K562 (cell line): ENCODE measurements around the gene PARD6B. TPM values are rescaled to one million over a fixed set of nuclear protein-coding genes. Genes with fewer than 3 reads are reported as not detected.

Source experiments
- BMI1 ChIP-seq: fragments of 150-350 bp; IDR thresholded peaks from 2 replicates; pipeline ENCODE4 v1.6.1; 2014; ENCODE audit warnings: low read length
- FOXP1 ChIP-seq: sonication (generic); formaldehyde crosslinking; IDR thresholded peaks from 2 replicates; pipeline ENCODE4 v1.8.0; 2022; ENCODE audit warnings: mild to moderate bottlenecking, missing genetic modification reagents
- HDAC8 ChIP-seq: fragments of 450-650 bp; IDR thresholded peaks from 2 replicates; pipeline ENCODE4 v1.6.1; 2016; ENCODE audit warnings: mild to moderate bottlenecking, missing genetic modification characterization, moderate library complexity, missing compliant biosample characterization
- HMG20B ChIP-seq: fragments of 250-450 bp; sonication (Bioruptor Pico); IDR thresholded peaks from 2 replicates; pipeline ENCODE4 v1.5.0; 2021; ENCODE audit warnings: mild to moderate bottlenecking
- KLF13 ChIP-seq: fragments of 450-650 bp; IDR thresholded peaks from 2 replicates; pipeline ENCODE4 v1.6.1; 2016; ENCODE audit warnings: missing genetic modification characterization, low read depth, mild to moderate bottlenecking, missing compliant biosample characterization, moderate library complexity, borderline replicate concordance
- MAFF ChIP-seq: IDR thresholded peaks from 2 replicates; pipeline ENCODE4 v1.6.1; 2012; ENCODE audit warnings: low read length, improper control_type of control experiment
- NFRKB ChIP-seq: fragments of 450-650 bp; IDR thresholded peaks from 2 replicates; pipeline ENCODE4 v1.6.1; 2016; ENCODE audit warnings: low read depth
- PML ChIP-seq: IDR thresholded peaks from 2 replicates; pipeline ENCODE4 v1.6.1; 2012; ENCODE audit warnings: low read length, inconsistent platforms
- STAG1 ChIP-seq: sonication (generic); formaldehyde crosslinking; IDR thresholded peaks from 2 replicates; pipeline ENCODE4 v1.5.0; 2020; ENCODE audit warnings: missing genetic modification reagents, borderline replicate concordance
- TCF7 ChIP-seq: sonication (generic); IDR thresholded peaks from 2 replicates; pipeline ENCODE4 v1.6.1; 2016; ENCODE audit warnings: antibody characterized with exemption, borderline replicate concordance
- ZNF311 ChIP-seq: fragments of 250-450 bp; sonication (Bioruptor Pico); IDR thresholded peaks from 2 replicates; pipeline ENCODE4 v1.4.0; 2020; ENCODE audit warnings: mild to moderate bottlenecking, moderate library complexity
- ZNF408 ChIP-seq: fragments of 250-450 bp; sonication (Bioruptor Pico); IDR thresholded peaks from 2 replicates; pipeline ENCODE4 v1.4.0; 2020; ENCODE audit warnings: low read depth, mild to moderate bottlenecking, moderate library complexity
- ZNF444 ChIP-seq: fragments of 250-450 bp; sonication (Bioruptor Pico); IDR thresholded peaks from 2 replicates; pipeline ENCODE4 v1.4.0; 2020; ENCODE audit warnings: mild to moderate bottlenecking, moderate library complexity
- ZNF668 ChIP-seq: fragments of 250-450 bp; sonication (Bioruptor Pico); IDR thresholded peaks from 2 replicates; pipeline ENCODE4 v1.8.0; 2022; ENCODE audit warnings: mild to moderate bottlenecking, inconsistent platforms
- ZNF75A ChIP-seq: fragments of 450-650 bp; formaldehyde crosslinking; IDR thresholded peaks from 2 replicates; pipeline ENCODE4 v1.4.0; 2020; ENCODE audit warnings: mild to moderate bottlenecking
- ZSCAN29 ChIP-seq: fragments of 450-650 bp; IDR thresholded peaks from 2 replicates; pipeline ENCODE4 v1.6.1; 2017
- polyA plus RNA-seq, 8 experiments: library from polyadenylated mRNA; depleted of rRNA in 4 of 8; stranded (reverse) in 5 of 8; unstranded in 3 of 8; fragments of >200 nt; fragmentation: Nextera tagmentation in 2 of 8; fragmentation: Illumina TruSeq in 1 of 8; extraction: Ambion mirVana in 2 of 8; extraction: Trizol in 1 of 8; gene quantifications; 2 replicates each; pipeline versions ENCODE4 v1.2.1 to v1.2.3, GENCODE V29; 2011 to 2014; ENCODE audit warnings: inconsistent platforms in 1 of 8, missing spikeins in 1 of 8
- total RNA-seq, 7 experiments: library from RNA; depleted of rRNA in 6 of 7; stranded (reverse); fragments of >200 nt in 6 of 7; fragmentation: Illumina TruSeq in 2 of 7; extraction: Trizol in 2 of 7; gene quantifications; 2 replicates each; pipeline versions ENCODE4 v1.2.1 to v1.2.3, GENCODE V29; 2011 to 2021; ENCODE audit warnings: low replicate concordance in 1 of 7
- TF ChIP-seq, protein P1 (sequence below), 2 experiments: fragments of 200-800 bp in 1 of 2; sonication (Bioruptor generic) in 1 of 2; sonication (generic) in 1 of 2; formaldehyde crosslinking in 1 of 2; IDR thresholded peaks in 1 of 2; conservative IDR thresholded peaks in 1 of 2; 2 replicates each; pipeline versions ENCODE4 v1.5.0 to v1.6.1; 2016 to 2020; ENCODE audit warnings: missing compliant biosample characterization in 1 of 2, missing genetic modification characterization in 1 of 2, missing genetic modification reagents in 1 of 2
- TF ChIP-seq, protein P2 (sequence below): fragments of 450-650 bp; IDR thresholded peaks from 2 replicates; pipeline ENCODE4 v1.6.1; 2018; ENCODE audit not compliant: partially characterized antibody
- TF ChIP-seq, protein P3 (sequence below): fragments of 450-650 bp; formaldehyde crosslinking; IDR thresholded peaks from 2 replicates; pipeline ENCODE4 v1.4.0; 2022; ENCODE audit warnings: mild to moderate bottlenecking, moderate library complexity
- TF ChIP-seq, protein P4 (sequence below): fragments of 250-450 bp; sonication (Bioruptor Pico); IDR thresholded peaks from 2 replicates; pipeline ENCODE4 v1.5.0; 2021
- TF ChIP-seq, protein P5 (sequence below): fragments of 250-450 bp; sonication (Bioruptor Pico); IDR thresholded peaks from 2 replicates; pipeline ENCODE4 v1.8.0; 2022; ENCODE audit warnings: moderate library complexity, mild to moderate bottlenecking, inconsistent platforms

Gene PARD6B
- total and polyA plus RNA-seq, 9 of the 15 experiments (the other 6 are each of a cell fraction or from before 2014, with no cell fraction given), result 1.7 to 12.3 (median 5.5) TPM

DNA sequence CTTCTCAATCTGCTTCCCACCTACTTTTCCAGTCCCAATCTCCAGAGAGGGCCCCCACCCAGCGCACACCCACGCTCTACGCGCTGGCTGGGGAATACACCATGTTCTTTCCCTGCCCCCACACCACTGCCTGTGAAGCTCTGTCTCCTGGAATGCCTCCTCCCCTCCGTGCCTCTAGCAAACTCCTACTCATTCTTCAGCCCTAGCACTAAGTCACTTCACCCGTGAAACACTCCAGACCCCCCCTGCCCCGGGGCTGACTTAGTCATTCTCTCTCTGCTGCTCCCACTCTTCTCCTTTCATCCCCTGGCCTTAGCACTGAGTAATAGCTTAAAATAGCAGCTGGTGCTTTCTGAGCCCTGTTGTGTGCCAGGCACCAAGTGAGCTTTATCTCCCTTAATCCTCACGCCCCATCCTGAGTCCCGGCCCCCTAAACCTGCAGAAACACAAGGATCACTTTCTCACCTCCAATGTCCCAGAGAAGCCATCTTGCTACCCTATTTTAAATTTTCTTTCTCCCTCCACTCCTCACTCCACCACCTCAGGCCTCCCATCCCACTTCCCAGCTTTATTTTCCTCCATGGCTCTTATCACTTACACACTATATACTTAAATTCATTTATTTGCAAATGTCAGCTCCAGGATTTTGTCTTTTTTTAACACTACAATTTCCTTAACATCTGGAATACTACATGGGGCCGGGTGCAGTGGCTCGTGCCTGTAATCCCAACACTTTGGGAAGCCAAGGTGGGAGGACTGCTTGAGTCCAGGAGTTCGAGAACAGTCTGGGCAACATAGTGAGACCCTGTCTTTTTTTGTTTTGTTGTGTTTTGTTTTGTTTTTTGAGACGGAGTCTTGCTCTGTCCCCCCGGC, 6.3 kb upstream of the PARD6B start (continued):
- peak; percentile 57 for TF ChIP-seq NFRKB
- TF ChIP-seq, protein P1, sequence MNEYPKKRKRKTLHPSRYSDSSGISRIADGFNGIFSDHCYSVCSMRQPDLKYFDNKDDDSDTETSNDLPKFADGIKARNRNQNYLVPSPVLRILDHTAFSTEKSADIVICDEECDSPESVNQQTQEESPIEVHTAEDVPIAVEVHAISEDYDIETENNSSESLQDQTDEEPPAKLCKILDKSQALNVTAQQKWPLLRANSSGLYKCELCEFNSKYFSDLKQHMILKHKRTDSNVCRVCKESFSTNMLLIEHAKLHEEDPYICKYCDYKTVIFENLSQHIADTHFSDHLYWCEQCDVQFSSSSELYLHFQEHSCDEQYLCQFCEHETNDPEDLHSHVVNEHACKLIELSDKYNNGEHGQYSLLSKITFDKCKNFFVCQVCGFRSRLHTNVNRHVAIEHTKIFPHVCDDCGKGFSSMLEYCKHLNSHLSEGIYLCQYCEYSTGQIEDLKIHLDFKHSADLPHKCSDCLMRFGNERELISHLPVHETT (CRISPR knock-in tag; conservative IDR thresholded peaks at IDR 0.05 in 1 of 2, IDR thresholded peaks at IDR 0.05 in 1 of 2), result no peak; a peak in 1 of 4 replicates
- TF ChIP-seq ZNF668, result no peak
- no peak for TF ChIP-seq STAG1 (CRISPR knock-in tag)
- TF ChIP-seq, protein P2, sequence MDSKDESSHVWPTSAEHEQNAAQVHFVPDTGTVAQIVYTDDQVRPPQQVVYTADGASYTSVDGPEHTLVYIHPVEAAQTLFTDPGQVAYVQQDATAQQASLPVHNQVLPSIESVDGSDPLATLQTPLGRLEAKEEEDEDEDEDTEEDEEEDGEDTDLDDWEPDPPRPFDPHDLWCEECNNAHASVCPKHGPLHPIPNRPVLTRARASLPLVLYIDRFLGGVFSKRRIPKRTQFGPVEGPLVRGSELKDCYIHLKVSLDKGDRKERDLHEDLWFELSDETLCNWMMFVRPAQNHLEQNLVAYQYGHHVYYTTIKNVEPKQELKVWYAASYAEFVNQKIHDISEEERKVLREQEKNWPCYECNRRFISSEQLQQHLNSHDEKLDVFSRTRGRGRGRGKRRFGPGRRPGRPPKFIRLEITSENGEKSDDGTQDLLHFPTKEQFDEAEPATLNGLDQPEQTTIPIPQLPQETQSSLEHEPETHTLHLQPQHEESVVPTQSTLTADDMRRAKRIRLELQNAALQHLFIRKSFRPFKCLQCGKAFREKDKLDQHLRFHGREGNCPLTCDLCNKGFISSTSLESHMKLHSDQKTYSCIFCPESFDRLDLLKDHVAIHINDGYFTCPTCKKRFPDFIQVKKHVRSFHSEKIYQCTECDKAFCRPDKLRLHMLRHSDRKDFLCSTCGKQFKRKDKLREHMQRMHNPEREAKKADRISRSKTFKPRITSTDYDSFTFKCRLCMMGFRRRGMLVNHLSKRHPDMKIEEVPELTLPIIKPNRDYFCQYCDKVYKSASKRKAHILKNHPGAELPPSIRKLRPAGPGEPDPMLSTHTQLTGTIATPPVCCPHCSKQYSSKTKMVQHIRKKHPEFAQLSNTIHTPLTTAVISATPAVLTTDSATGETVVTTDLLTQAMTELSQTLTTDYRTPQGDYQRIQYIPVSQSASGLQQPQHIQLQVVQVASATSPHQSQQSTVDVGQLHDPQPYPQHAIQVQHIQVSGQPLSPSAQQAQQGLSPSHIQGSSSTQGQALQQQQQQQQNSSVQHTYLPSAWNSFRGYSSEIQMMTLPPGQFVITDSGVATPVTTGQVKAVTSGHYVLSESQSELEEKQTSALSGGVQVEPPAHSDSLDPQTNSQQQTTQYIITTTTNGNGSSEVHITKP, result peak; percentile 96
- no peak for TF ChIP-seq ZNF408 (CRISPR knock-in tag)
- no peak for TF ChIP-seq PML
- no peak for TF ChIP-seq HDAC8
- TF ChIP-seq BMI1, result no peak
- no peak for TF ChIP-seq ZSCAN29
- TF ChIP-seq, protein P3, sequence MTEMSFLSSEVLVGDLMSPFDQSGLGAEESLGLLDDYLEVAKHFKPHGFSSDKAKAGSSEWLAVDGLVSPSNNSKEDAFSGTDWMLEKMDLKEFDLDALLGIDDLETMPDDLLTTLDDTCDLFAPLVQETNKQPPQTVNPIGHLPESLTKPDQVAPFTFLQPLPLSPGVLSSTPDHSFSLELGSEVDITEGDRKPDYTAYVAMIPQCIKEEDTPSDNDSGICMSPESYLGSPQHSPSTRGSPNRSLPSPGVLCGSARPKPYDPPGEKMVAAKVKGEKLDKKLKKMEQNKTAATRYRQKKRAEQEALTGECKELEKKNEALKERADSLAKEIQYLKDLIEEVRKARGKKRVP (CRISPR knock-in tag), result no peak
- TF ChIP-seq ZNF311 (CRISPR knock-in tag), result no peak
- TF ChIP-seq, protein P4, sequence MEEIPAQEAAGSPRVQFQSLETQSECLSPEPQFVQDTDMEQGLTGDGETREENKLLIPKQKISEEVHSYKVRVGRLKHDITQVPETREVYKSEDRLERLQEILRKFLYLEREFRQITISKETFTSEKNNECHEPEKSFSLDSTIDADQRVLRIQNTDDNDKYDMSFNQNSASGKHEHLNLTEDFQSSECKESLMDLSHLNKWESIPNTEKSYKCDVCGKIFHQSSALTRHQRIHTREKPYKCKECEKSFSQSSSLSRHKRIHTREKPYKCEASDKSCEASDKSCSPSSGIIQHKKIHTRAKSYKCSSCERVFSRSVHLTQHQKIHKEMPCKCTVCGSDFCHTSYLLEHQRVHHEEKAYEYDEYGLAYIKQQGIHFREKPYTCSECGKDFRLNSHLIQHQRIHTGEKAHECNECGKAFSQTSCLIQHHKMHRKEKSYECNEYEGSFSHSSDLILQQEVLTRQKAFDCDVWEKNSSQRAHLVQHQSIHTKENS (CRISPR knock-in tag), result no peak
- TF ChIP-seq KLF13 (tag), result no peak
- TF ChIP-seq ZNF75A (CRISPR knock-in tag), result no peak
- TF ChIP-seq TCF7, result 0 out of 2 replicates have a peak, but pooled peaks have one; percentile 29
- no peak for TF ChIP-seq FOXP1 (CRISPR knock-in tag)
- TF ChIP-seq HMG20B (CRISPR knock-in tag), result no peak
- no peak for TF ChIP-seq MAFF
- no peak for TF ChIP-seq ZNF444 (CRISPR knock-in tag)
- TF ChIP-seq, protein P5, sequence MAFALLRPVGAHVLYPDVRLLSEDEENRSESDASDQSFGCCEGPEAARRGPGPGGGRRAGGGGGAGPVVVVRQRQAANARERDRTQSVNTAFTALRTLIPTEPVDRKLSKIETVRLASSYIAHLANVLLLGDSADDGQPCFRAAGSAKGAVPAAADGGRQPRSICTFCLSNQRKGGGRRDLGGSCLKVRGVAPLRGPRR (CRISPR knock-in tag), result no peak
